K562 treated with DMSO at 1 percent for 12 hours (cell line): ENCODE data around the gene VAV2. TPM values are rescaled to one million over a fixed set of nuclear protein-coding genes. Genes with fewer than 3 reads are reported as not detected.

Source experiments
- total RNA-seq: library from RNA; unstranded; fragments of 300-600 nt; gene quantifications from 2 replicates; pipeline ENCODE4 v1.2.3, GENCODE V29; 2022; ENCODE audit not compliant: insufficient read depth

The VAV2 gene
- total RNA-seq = 0.28 TPM in 1 of 2 replicates, not detected in the other

GRCh38 chr9:133991964-133992779 lies at the start of gene VAV2:
VAV2 (minus strand) TSS chr9:133992324; CDS start chr9:133992278, 46 bp downstream.

GRCh38 chr9:134024828-134025605 lies 32.9 kb upstream of the VAV2 start, which contains the start of gene BRD3OS:
BRD3OS (plus strand) TSS chr9:134025481; CDS start chr9:134026748, 1,267 bp downstream.

GRCh38 chr9:133737774-133738639 lies 254.1 kb downstream of the VAV2 start, which contains the start of gene SARDH:
SARDH (minus strand) TSS chr9:133738352; CDS start chr9:133734173, 4,179 bp downstream.

Other genes starting within 250 kb of the VAV2 start
- 3.7 and 9.3 TPM in 2 replicates for gene BRD3OS, start 33.2 kb upstream of the VAV2 start, total RNA-seq
- 9.1 and 22.9 TPM in 2 replicates for gene BRD3, start 75.7 kb upstream of the VAV2 start, total RNA-seq
- gene WDR5, start 143.8 kb upstream of the VAV2 start, total RNA-seq = 22.9 and 41.2 TPM in 2 replicates
- not detected in 2 replicates for gene RNU6ATAC, start 172.2 kb upstream of the VAV2 start, total RNA-seq